Hematopoietic multipotent progenitor cell treated with erythropoietin and hydrocortisone succinate and interleukin-3 and kit ligand, for 8 days (in vitro differentiated cells): Measurements from ENCODE around the gene RNASE4.

Experiments
- DNase-seq: peaks from one replicate; pipeline ENCODE4 v3.0.0-alpha.2; 2015

Gene RNASE4

DNA sequence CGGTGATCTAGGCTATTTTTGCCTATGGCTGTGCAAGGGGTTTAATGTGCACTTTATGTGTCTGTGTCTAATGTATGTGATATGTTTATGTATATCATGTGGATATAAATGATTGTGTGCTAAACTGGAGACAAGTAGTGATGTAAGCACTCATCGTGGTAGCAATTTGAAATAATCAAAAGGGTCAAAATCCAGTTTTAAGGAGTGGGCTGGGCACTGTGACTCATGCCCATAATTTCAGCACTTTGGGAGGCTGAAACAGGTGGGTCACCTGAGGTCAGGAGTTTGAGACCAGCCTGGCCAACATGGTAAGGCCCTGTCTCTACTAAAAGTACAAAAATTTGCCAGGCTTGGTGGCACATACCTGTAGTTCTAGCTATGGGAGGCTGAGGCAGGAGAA lies 64.1 kb downstream of the RNASE4 start:
- DNase-seq, result no peak

DNA sequence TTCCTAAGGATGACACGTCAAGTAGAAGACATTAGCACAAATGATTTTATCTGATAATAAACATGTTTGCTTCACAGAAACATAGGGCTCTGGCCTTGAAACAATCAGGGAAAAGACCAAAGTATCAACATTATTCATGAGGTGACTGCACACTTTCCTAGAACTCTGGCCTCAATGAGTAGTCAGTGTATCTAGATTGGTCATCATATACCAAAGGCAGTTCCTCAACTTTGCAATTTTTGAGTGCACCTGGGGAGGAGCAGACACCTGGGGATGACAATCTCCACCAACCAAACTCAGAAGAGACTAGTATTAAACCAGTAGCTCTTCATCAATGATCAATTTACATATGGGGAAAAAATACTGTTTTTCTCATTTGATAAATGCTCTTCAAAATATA lies 65.8 kb downstream of the RNASE4 start:
- no peak for DNase-seq
